CD4-positive, alpha-beta T cell treated with Interleukin-21 for 1 hour (primary cell): ENCODE data around the gene RTL3.

ENCODE experiments used
- DNase-seq: peaks from one replicate; pipeline ENCODE4 v3.0.0-alpha.2; 2020

Gene RTL3

GRCh38 chrX:78614264-78614663 lies 44.9 kb downstream of the RTL3 start:
- no peak for DNase-seq
